Putamen (tissue), 1 donor: ENCODE data around the gene THRB.
"Not testable (repeated sequence)": the region's sequence is repeated elsewhere in the genome, so short reads cannot be mapped to it uniquely, and the experiment has no call there.

Experiments
- DNase-seq: peaks from one replicate; pipeline ENCODE4 v3.0.0-alpha.2; 2016; ENCODE audit warnings: low spot score

Gene THRB

GRCh38 chr3:24401811-24402185 is 92.9 kb downstream of the THRB start:
- DNase-seq = no peak

GRCh38 chr3:24401090-24401810 is 93.4 kb downstream of the THRB start:
- no peak for DNase-seq

- DNase-seq = no peak
Measured at GRCh38 chr3:24400450-24400849, 94.2 kb downstream of the THRB start.

- DNase-seq = no peak
Measured at GRCh38 chr3:24400015-24400414, 94.6 kb downstream of the THRB start.

GRCh38 chr3:24399614-24400013 is 95.0 kb downstream of the THRB start:
- DNase-seq = no peak

- not testable (repeated sequence) for DNase-seq
Measured at GRCh38 chr3:24398712-24399111, 95.9 kb downstream of the THRB start.

- DNase-seq = no peak
Measured at GRCh38 chr3:24396338-24396737, 98.3 kb downstream of the THRB start.

GRCh38 chr3:24394754-24395153 is 99.9 kb downstream of the THRB start:
- no peak for DNase-seq

GRCh38 chr3:24393316-24393715 is 101.3 kb downstream of the THRB start:
- DNase-seq = no peak

DNA sequence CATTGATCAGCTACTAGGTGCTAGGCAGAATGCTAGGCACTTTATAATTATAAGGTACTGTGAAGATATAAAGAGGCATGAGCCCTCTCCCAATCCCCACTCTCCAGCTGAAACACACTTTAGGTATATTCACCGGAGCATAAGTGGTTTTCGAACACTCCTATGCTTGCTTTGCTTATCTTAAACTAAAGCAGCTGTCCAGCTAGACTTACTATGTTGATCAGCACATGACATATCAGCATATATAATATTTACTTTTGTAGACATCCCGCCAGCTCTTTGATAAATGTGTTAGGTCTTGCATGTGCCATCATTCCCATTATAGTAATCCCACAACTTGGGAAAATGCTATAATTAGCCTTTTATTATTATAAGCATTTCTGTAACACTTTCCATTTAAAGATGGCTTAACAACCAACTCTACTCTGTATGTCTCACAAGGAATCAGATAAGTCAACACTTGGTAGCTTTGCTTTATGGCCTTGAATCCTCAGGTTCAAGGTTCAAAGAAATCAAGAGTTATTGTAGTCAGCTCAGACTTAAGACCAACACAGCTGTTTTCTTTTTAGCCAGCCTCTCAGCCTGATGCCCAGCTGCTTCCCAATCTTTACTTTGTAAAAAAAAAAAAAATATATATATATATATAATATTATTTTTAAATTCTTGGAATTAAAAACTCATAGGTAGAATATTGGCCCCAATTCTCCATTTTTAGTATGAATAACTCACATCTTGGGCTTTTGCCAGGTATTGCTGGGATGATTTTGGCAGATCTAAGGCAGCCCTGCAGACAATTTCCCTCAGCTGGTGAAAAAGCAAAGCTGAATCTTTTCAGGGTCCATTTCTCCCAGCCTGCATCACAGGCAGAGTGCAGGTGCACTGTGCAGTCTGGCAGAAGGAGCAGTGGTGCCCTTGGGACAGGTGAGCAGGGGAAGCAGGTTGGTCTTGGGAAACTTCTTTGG is 104.2 kb downstream of the THRB start:
- no peak for DNase-seq

- no peak for DNase-seq
Measured at GRCh38 chr3:24389108-24390090, 105.3 kb downstream of the THRB start.

- no peak for DNase-seq
Measured at GRCh38 chr3:24388611-24389010, 106.0 kb downstream of the THRB start.

GRCh38 chr3:24388159-24388558 is 106.5 kb downstream of the THRB start:
- no peak for DNase-seq

DNA sequence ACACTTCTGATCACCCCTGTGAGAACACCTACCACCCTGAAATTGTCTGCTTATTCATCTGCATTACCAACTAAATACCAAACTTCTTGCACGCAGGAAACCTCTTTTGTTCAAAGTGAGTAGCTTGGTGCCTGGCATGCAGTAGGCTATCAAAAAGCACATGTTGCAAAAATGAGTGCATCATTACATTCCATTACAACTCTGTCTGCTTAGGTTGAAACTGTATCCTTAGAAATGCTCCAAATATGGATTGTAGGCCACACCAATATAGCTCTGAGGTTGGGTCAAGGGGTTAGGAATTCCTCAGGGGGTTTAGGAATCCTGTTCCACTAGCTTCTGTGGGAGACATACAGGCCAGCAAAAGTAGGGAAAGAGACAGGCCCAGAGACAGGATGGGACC is 107.2 kb downstream of the THRB start:
- no peak for DNase-seq

DNA sequence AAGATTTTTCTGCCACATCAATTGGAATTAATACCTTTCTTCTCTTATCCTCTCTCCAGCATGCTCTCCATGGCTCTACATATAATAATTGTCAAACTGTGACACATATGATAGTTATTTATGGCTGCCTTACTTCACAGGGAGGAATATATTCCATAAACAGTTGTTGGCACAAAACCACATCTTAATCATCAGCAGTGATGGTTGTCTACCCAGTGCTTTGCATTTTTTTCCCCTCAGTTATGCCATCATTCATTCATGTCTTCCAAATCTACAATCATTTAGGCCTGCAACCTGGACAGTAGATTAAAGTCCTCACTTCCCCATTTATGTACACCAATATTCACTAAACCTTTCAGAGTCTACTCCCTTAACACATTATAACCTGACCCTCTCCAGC is 107.7 kb downstream of the THRB start:
- no peak for DNase-seq

GRCh38 chr3:24386458-24386857 is 108.2 kb downstream of the THRB start:
- no peak for DNase-seq

DNA sequence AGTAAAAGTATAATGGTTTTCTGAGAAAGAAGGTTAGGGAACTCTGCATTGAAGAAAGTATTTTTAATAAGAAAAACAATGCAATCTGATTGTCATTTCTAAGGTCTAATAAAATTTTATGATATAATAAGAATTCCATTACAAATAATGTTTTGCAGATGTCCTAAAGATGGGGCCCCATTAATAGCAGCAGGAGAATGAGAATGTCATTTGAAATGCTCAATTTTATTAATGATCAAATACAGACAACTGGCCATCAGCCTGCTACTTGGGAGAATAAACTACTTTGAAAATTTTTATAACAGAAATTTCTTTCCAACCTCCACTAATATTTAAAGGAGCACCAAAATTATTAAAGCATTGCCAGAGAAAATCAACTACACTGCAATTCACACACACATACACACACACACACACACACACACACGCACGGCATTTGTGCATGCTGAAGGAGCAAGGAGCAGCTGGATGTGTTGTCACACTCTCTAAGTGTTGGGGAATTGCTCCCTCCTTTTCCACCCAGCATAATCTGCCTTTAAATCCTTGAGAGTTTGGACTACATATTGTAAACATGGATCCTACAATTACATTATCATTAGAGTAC is 109.5 kb downstream of the THRB start:
- no peak for DNase-seq

GRCh38 chr3:24382647-24383046 is 112.0 kb downstream of the THRB start:
- no peak for DNase-seq

GRCh38 chr3:24379936-24380335 is 114.7 kb downstream of the THRB start:
- DNase-seq = no peak

- DNase-seq = no peak
Measured at GRCh38 chr3:24378313-24378712, 116.3 kb downstream of the THRB start.

- no peak for DNase-seq
Measured at GRCh38 chr3:24377218-24377993, 117.2 kb downstream of the THRB start.
